Measurements from ENCODE around the gene LYSMD4.

LYSMD4 gene

DNA sequence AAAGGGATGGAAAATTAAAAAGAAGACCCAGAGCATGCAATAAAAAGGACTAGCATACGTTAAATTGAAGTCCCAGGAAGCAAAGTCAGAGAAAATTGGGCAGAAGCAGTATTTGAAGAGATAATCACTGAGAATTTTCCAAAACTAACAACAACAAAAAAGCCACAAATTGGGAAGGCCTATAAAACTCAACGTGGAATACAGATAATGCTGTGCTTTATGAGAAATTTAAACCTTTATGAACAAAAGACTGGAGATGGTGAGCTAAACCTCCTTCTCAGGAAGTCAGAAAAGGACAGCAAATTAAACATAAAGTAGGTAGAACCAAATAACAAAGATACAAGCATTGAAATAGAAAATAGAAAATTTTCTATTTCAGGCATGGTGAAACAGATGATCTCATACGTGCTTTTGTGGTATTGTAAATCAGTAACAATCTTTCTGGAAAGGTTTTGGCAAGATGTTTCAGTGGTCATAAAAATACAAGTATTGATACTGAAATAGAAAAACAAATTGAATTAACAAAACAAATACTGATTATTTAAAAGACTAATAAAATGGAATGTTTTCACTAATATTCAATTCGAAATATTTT is 55.6 kb downstream of the LYSMD4 start:
- no peak for TF ChIP-seq CTCF (IDR thresholded peaks at IDR 0.05; ENCODE audit: control insufficient read depth, extremely low read depth, insufficient read depth)

More for the DNA sequence above, 55.6 kb downstream of the LYSMD4 start:
- H3K4me3 ChIP-seq (ENCODE audit: low read depth, low read length), result no peak overlapping the region
- DNase-seq (ENCODE audit: low read depth), result no peak
